ENCODE measurements around the gene OAT.

Gene OAT

DNA sequence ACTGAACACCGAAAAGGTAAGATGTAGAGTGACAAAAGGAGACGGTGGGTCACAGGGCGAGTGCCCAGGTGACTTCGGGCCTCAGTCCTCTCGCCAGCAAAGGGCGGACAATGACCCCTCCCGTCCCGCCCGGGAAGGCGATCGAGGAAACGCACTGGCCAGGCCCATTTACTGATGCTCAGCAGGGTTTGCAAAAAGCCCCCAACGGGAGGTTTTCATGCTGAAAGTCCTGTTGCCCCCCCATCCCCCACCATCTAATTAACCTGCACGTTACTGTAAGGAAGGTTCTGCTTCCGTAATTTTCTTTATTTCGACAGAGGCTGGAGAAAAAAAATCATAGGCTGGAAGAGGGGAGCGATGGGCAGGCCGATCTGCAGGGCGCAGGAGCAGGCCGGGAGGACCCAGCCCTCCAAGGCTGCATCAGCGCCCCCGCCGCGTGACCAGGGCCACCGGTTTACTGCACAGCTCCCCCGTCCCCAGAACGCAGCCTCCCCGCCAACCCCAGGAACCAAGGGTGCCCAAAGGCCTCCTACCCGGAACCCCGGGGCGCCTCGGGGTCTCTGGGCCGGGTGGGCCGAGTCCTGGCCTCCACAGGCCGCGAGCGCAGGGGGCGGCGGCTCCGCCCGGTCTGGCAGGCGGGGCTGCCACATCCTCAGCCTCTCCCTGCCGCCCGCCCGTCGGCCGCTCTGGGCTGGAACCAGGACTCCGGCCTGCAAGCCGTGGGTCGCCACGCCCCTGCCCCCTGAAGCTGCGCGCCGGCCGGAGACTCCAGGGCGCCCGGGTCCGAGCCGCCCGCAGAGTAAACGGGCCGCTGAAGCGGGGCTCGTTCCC, 613 bp downstream of the OAT start:
- Histone ChIP-seq H3K9ac (ENCODE audit: low read length) (peak overlapping the region; percentile 16), H3K27me3 (ENCODE audit: control insufficient read depth, insufficient read depth, low read length) (peaks cover 10% of the 10 kb centered on the region), H3K4me3 (ENCODE audit: low read length) (peak overlapping the region; percentile 75), H3K27ac (ENCODE audit: low read length) (no peak overlapping the region), H3K4me1 (ENCODE audit: control insufficient read depth, low read depth, low read length) (peaks cover 7% of the 10 kb centered on the region), H3K9me3 (ENCODE audit: control insufficient read depth, low read depth, low read length) (no peaks in the 10 kb centered on the region), H3K36me3 (ENCODE audit: control insufficient read depth, low read depth, low read length) (no peaks in the 10 kb centered on the region)

DNA sequence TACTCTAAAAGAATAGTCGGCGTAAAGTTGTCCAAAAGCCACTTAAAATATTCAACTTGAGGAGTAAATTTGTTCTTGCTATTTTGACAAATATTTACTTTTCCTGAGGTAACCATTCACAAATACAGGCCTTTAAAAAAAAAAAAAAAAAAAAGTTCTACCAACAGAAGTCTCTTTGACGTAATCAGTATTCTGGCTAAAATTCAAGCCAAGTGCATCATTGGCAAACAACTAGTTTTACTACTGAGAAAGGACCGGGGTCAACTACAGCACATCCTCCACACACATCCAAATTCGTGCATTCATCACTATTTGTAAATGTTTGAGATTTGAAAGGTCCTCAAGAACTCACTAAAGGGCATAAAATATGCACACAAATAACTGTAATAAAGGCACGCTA, 2.0 kb downstream of the OAT start:
- Histone ChIP-seq H3K9me3 (ENCODE audit: control insufficient read depth, low read depth, low read length) (no peaks in the 10 kb centered on the region), H3K27ac (ENCODE audit: low read length) (no peak overlapping the region), H3K36me3 (ENCODE audit: control insufficient read depth, low read depth, low read length) (no peaks in the 10 kb centered on the region), H3K27me3 (ENCODE audit: control insufficient read depth, insufficient read depth, low read length) (peaks cover 10% of the 10 kb centered on the region), H3K9ac (ENCODE audit: low read length) (no peak overlapping the region), H3K4me1 (ENCODE audit: control insufficient read depth, low read depth, low read length) (peaks cover 7% of the 10 kb centered on the region), H3K4me3 (ENCODE audit: low read length) (no peak overlapping the region)

DNA sequence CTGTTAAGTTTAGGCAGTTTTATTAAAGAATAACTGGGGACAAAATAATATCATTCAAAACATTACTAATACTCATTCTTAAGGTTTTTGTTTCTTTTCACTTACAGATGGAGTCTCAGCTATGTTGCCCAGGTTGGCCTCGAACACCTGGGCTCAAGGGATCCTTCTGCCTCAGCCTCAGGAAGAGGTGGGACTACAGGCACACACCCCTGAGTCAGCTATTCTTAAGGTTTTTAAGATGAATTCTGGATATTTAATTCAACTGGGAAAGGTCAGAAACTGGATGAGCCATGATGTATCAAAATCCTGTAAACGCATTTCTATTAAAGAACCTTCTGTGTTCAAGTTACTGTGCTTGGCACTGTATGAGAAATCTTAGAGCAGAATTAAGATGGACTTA, 3.5 kb downstream of the OAT start:
- Histone ChIP-seq H3K9ac (ENCODE audit: low read length) (no peak overlapping the region), H3K4me1 (ENCODE audit: control insufficient read depth, low read depth, low read length) (peaks cover 7% of the 10 kb centered on the region), H3K4me3 (ENCODE audit: low read length) (no peak overlapping the region), H3K27ac (ENCODE audit: low read length) (no peak overlapping the region), H3K36me3 (ENCODE audit: control insufficient read depth, low read depth, low read length) (peaks cover 4% of the 10 kb centered on the region), H3K9me3 (ENCODE audit: control insufficient read depth, low read depth, low read length) (no peaks in the 10 kb centered on the region), H3K27me3 (ENCODE audit: control insufficient read depth, insufficient read depth, low read length) (peaks cover 2% of the 10 kb centered on the region)

DNA sequence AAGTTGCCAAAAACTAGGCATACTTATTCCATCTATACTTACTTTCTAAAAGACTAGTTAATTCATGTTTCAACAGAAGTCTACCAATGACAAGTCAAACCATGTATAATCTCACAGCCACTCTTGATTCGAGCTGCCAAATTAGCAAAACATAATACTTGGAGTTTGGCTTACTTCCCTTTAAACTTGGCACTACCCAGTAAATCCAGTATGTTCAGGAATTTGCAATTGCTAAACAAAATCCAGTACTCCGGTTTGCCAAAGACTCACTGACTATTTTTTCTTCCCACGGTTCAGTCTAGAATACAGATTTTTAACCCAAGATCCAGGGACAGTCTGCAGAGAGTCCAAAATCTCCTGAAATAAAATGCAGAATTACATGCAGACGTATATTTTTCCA, 4.6 kb downstream of the OAT start:
- Histone ChIP-seq H3K36me3 (ENCODE audit: control insufficient read depth, low read depth, low read length) (peaks cover 10% of the 10 kb centered on the region), H3K4me3 (ENCODE audit: low read length) (no peak overlapping the region), H3K9ac (ENCODE audit: low read length) (no peak overlapping the region), H3K27ac (ENCODE audit: low read length) (no peak overlapping the region), H3K27me3 (ENCODE audit: control insufficient read depth, insufficient read depth, low read length) (no peaks in the 10 kb centered on the region), H3K4me1 (ENCODE audit: control insufficient read depth, low read depth, low read length) (peaks cover 4% of the 10 kb centered on the region), H3K9me3 (ENCODE audit: control insufficient read depth, low read depth, low read length) (no peaks in the 10 kb centered on the region)

DNA sequence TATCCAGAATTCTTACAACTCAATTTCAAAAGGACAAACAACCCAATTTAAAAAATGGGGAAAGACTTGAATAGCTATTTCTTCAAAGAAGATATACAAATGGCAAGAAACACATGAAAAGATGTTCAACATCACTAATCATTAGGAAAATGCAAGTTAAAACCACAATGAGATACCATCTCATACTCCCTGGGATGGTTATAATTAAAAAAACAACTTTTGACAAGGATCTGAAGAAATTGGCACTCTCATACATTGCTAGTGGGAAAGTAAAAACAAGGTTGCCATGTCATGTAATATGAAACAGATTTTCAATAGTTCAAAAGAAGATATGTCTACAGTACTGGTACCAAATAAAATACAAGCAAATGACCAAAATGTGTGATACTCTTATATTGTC, 9.0 kb downstream of the OAT start:
- Histone ChIP-seq H3K36me3 (ENCODE audit: control insufficient read depth, low read depth, low read length) (peaks cover 27% of the 10 kb centered on the region), H3K27ac (ENCODE audit: low read length) (no peak overlapping the region), H3K9ac (ENCODE audit: low read length) (no peak overlapping the region), H3K4me3 (ENCODE audit: low read length) (no peak overlapping the region), H3K4me1 (ENCODE audit: control insufficient read depth, low read depth, low read length) (no peaks in the 10 kb centered on the region), H3K27me3 (ENCODE audit: control insufficient read depth, insufficient read depth, low read length) (no peaks in the 10 kb centered on the region), H3K9me3 (ENCODE audit: control insufficient read depth, low read depth, low read length) (no peaks in the 10 kb centered on the region)

DNA sequence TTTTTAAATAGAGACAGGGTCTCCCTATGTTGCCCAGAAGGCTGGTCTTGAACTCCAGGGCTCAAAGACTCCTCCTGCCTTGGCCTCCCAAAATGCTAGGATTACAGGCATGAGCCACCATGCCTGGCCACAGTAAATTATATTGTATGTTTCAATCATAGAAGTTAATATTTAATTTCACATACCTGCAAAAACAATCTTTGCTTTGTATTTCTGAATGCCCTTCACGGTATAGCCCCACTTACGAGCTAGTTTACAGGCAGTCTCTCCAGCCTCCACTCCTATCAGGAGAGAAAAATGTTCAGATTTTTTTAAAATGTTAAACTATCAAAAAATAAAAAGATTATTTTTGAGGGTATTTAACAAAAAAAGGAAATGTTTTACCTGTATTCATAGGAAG, 10.4 kb downstream of the OAT start:
- H3K9ac ChIP-seq (ENCODE audit: low read length) = no peak overlapping the region
- no peaks in the 10 kb centered on the region for H3K9me3 ChIP-seq (ENCODE audit: control insufficient read depth, low read depth, low read length)
- H3K4me1 ChIP-seq (ENCODE audit: control insufficient read depth, low read depth, low read length) = peaks cover under 1% of the 10 kb centered on the region
- no peaks in the 10 kb centered on the region for H3K27me3 ChIP-seq (ENCODE audit: control insufficient read depth, insufficient read depth, low read length)
- no peak overlapping the region for H3K4me3 ChIP-seq (ENCODE audit: low read length)
- H3K27ac ChIP-seq (ENCODE audit: low read length) = no peak overlapping the region
- peaks cover 31% of the 10 kb centered on the region for H3K36me3 ChIP-seq (ENCODE audit: control insufficient read depth, low read depth, low read length)

DNA sequence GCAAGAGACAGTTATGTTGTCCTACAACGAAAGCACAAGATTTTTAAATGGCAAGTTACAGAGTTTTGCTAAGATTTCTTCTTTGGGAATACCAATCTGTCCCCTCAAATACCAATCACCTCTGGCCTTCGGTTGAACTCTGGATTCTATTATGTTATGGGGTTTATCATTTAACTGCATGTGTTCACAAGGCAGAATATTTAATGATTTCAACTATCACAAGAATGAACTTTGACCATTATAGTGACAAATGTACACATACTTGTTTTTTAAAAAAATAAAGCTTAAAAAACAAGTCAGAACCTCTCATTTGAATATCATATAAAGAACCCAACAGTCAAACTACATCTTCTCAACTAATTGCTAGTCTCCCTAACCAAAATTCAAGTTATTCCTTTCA, 11.3 kb downstream of the OAT start:
- H3K36me3 ChIP-seq (ENCODE audit: control insufficient read depth, low read depth, low read length) = peaks cover 40% of the 10 kb centered on the region
- H3K27ac ChIP-seq (ENCODE audit: low read length) = no peak overlapping the region
- H3K9me3 ChIP-seq (ENCODE audit: control insufficient read depth, low read depth, low read length) = no peaks in the 10 kb centered on the region
- no peak overlapping the region for H3K4me3 ChIP-seq (ENCODE audit: low read length)
- H3K9ac ChIP-seq (ENCODE audit: low read length) = no peak overlapping the region
- H3K27me3 ChIP-seq (ENCODE audit: control insufficient read depth, insufficient read depth, low read length) = no peaks in the 10 kb centered on the region
- H3K4me1 ChIP-seq (ENCODE audit: control insufficient read depth, low read depth, low read length) = peaks cover 3% of the 10 kb centered on the region

DNA sequence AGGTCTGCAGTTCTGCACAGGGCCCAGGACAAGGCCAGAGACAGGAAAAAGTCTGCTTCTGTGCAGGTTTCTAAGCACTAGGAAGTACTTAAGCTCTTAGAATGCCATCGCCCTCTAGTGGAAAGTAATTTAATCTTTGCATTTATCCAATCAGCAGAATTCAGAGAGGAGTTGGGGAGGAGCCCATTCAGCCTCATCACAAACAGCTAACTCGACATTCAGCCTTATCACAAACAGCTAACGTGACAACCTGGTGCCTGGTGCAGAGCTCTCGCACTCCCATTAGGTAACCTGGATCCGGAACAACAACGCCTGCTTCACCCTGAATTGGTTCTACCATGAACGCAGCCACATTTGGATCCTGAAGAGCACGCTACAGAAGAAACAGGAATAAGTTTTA, 15.2 kb downstream of the OAT start:
- Histone ChIP-seq H3K4me3 (ENCODE audit: low read length) (no peak overlapping the region), H3K27ac (ENCODE audit: low read length) (no peak overlapping the region), H3K27me3 (ENCODE audit: control insufficient read depth, insufficient read depth, low read length) (no peaks in the 10 kb centered on the region), H3K9me3 (ENCODE audit: control insufficient read depth, low read depth, low read length) (no peaks in the 10 kb centered on the region), H3K9ac (ENCODE audit: low read length) (no peak overlapping the region), H3K4me1 (ENCODE audit: control insufficient read depth, low read depth, low read length) (peaks cover 3% of the 10 kb centered on the region), H3K36me3 (ENCODE audit: control insufficient read depth, low read depth, low read length) (peaks cover 43% of the 10 kb centered on the region)

DNA sequence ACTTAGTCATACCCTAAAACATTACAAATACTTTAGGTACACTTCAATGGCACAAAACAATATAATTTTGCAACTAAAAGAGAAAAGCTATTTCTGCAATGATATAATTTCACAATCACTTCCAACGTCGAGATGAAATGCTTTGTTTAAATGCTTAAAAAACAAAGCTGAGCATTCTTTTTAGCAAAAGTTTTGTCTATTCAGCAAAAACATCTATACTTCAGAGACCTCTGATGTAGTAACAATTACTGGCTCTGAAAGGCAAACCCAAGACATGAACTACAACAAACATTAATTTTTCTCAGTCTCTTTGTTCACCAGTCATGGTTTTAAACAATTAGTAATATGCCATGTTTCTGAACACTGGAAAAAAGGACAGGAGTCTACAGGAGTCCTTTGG, 16.4 kb downstream of the OAT start:
- H3K9ac ChIP-seq (ENCODE audit: low read length) = no peak overlapping the region
- no peaks in the 10 kb centered on the region for H3K27me3 ChIP-seq (ENCODE audit: control insufficient read depth, insufficient read depth, low read length)
- no peak overlapping the region for H3K27ac ChIP-seq (ENCODE audit: low read length)
- H3K4me1 ChIP-seq (ENCODE audit: control insufficient read depth, low read depth, low read length) = peaks cover 3% of the 10 kb centered on the region
- no peak overlapping the region for H3K4me3 ChIP-seq (ENCODE audit: low read length)
- H3K9me3 ChIP-seq (ENCODE audit: control insufficient read depth, low read depth, low read length) = no peaks in the 10 kb centered on the region
- H3K36me3 ChIP-seq (ENCODE audit: control insufficient read depth, low read depth, low read length) = peaks cover 48% of the 10 kb centered on the region

DNA sequence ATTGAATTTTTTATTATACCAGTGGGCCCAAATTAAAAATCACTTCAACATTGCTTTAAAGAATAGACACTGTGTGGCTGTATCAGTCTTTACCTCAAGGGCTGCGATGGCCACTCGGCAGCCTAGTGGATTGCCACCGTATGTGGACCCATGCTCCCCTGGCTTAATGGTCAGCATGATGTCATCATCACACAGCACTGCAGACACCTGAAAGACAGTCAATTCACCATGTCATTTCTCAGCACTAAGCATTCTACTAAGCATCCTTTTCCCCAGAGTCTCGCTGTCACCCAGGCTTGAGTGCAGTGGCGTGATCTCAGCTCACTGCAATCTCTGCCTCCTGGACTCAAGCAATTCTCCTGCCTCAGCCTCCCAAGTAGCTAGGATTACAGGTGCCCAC, 17.1 kb downstream of the OAT start:
- Histone ChIP-seq H3K4me1 (ENCODE audit: control insufficient read depth, low read depth, low read length) (peaks cover 3% of the 10 kb centered on the region), H3K36me3 (ENCODE audit: control insufficient read depth, low read depth, low read length) (peaks cover 48% of the 10 kb centered on the region), H3K4me3 (ENCODE audit: low read length) (no peak overlapping the region), H3K9me3 (ENCODE audit: control insufficient read depth, low read depth, low read length) (no peaks in the 10 kb centered on the region), H3K9ac (ENCODE audit: low read length) (no peak overlapping the region), H3K27ac (ENCODE audit: low read length) (no peak overlapping the region), H3K27me3 (ENCODE audit: control insufficient read depth, insufficient read depth, low read length) (no peaks in the 10 kb centered on the region)

DNA sequence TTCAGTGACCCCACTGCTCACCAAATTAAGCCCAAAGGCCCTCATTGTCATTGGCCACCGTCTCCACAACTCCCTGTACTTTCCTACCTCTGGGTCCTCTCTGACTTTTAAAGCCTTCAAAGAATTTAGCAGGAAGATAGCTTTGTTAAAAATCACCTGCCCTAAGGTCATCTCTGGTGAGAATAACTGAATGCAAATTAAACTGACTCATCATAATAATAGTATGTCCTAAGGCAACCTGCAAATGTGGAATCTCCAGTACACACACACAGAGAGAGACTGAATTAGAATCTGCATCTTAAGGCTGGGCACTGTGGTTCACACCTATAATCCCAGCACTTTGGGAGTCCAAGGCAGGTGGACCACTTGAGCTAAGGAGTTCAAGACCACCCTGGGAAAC, 24.1 kb downstream of the OAT start:
- Histone ChIP-seq H3K27ac (ENCODE audit: low read length) (no peak overlapping the region), H3K9ac (ENCODE audit: low read length) (no peak overlapping the region), H3K27me3 (ENCODE audit: control insufficient read depth, insufficient read depth, low read length) (no peaks in the 10 kb centered on the region), H3K36me3 (ENCODE audit: control insufficient read depth, low read depth, low read length) (peaks cover 10% of the 10 kb centered on the region), H3K9me3 (ENCODE audit: control insufficient read depth, low read depth, low read length) (no peaks in the 10 kb centered on the region), H3K4me3 (ENCODE audit: low read length) (no peak overlapping the region), H3K4me1 (ENCODE audit: control insufficient read depth, low read depth, low read length) (no peaks in the 10 kb centered on the region)

DNA sequence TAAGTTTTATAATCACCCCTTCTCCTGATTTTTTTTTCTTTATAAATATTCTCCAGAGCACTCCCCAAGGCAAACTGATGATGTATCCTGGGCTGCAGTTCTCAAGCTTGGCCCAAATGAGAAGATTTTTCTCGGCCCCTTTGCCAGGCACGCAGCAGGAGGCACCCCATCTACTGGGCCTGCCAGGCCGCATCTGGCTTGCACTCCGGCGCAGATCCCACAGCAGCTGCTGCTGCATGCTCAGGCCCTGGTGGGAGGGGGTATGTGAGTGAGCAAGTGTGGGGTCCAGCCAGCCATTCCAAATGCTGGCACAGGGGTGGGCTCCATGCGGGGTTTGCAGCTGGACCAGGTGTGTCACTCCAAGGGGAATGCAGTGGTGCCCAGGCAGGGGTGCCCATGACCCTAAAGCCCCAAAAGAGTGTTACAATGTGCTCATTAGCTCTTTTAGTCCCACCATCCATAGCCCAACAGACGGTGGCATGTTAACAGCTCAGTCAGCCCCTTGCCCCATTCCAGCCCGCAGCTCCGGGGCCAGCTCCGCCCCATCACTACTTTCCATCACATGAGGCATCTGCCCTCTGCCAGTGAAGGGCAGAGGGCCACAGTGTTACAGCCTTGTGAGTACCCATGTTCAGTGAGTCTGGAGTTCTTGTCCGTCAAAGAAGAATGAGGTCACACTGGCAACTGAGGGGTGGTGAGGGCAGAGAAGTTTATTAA, 25.9 kb downstream of the OAT start:
- H3K27me3 ChIP-seq (ENCODE audit: control insufficient read depth, insufficient read depth, low read length) = no peaks in the 10 kb centered on the region
- H3K4me3 ChIP-seq (ENCODE audit: low read length) = no peak overlapping the region
- no peak overlapping the region for H3K27ac ChIP-seq (ENCODE audit: low read length)
- peaks cover 5% of the 10 kb centered on the region for H3K36me3 ChIP-seq (ENCODE audit: control insufficient read depth, low read depth, low read length)
- H3K9ac ChIP-seq (ENCODE audit: low read length) = no peak overlapping the region
- no peaks in the 10 kb centered on the region for H3K9me3 ChIP-seq (ENCODE audit: control insufficient read depth, low read depth, low read length)
- H3K4me1 ChIP-seq (ENCODE audit: control insufficient read depth, low read depth, low read length) = no peaks in the 10 kb centered on the region
